HEK293T (cell line): Measurements from ENCODE around the gene BACE1.

Experiments used
- FOXK2 ChIP-seq: fragments of 450-650 bp; IDR thresholded peaks from 2 replicates; pipeline ENCODE4 v1.6.1; 2016; ENCODE audit warnings: mild to moderate bottlenecking
- HDGF ChIP-seq: fragments of 450-650 bp; IDR thresholded peaks from 2 replicates; pipeline ENCODE4 v1.6.1; 2017; ENCODE audit warnings: antibody characterized with exemption, borderline replicate concordance
- ZNF384 ChIP-seq: fragments of 450-650 bp; IDR thresholded peaks from 2 replicates; pipeline ENCODE4 v1.6.1; 2016

DNA sequence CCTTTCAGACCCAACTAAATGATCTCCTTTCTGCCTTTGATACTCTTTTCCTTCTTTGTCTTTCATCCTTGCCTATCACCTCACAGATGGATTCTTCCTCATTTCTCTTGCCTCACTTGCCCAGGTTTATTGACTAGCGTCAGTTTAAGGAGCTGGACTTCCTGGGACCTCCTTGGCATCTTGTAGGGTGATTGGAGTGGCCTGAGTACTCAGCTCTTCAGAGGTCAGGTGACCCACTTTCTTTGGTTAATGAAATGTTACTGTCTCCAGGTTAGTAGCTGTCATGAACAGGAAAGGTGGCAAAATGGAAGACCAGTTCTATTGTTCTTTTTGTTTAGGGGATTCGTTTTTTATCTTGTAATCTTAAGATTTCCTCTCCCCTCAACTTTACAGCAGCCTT is 29.5 kb downstream of the BACE1 start:
- no peak for TF ChIP-seq FOXK2
- TF ChIP-seq ZNF384, result no peak
- no peak for TF ChIP-seq HDGF
